BJ (cell line): ENCODE results near the gene USP6NL. TPM values are rescaled to one million over a fixed set of nuclear protein-coding genes. Genes with fewer than 3 reads are reported as not detected.

Experiments
- CTCF ChIA-PET: fragments of 350-600 bp; formaldehyde crosslinking; extraction: SDS; loops from one replicate; lab custom pipeline; 2021; ENCODE audit warnings: antibody characterized with exemption, inconsistent platforms; lab: Yijun Ruan, JAX
- POLR2A ChIA-PET: fragments of 300-600 bp; sonication (Branson Sonifier 250); formaldehyde crosslinking; extraction: SDS; loops from one replicate; lab custom pipeline; 2021; ENCODE audit warnings: antibody characterized with exemption; lab: Charles Lee
- DNase-seq: peaks from one replicate; pipeline ENCODE4 v3.0.0-alpha.2; 2011; ENCODE audit warnings: low read depth
- H3K27me3 ChIP-seq: 2 replicates; pipeline ENCODE4 v1.6.0; 2011; ENCODE audit warnings: low read length; ENCODE audit not compliant: control insufficient read depth, insufficient read depth
- H3K36me3 ChIP-seq: 2 replicates; pipeline ENCODE4 v1.5.1; 2011; ENCODE audit warnings: low read length; ENCODE audit not compliant: control insufficient read depth, insufficient read depth
- H3K4me3 ChIP-seq: 2 replicates; pipeline ENCODE4 v1.5.1; 2011; ENCODE audit warnings: low read depth, mild to moderate bottlenecking, control low read depth, low read length
- polyA plus RNA-seq: library from polyadenylated mRNA; depleted of rRNA; stranded (reverse); fragments of >200 nt; gene quantifications from 2 replicates; pipeline ENCODE4 v1.2.3, GENCODE V29; 2011
- TF ChIP-seq, protein P1 (sequence below): IDR thresholded peaks from 2 replicates; pipeline ENCODE4 v1.5.1; 2011; ENCODE audit warnings: low read depth, mild to moderate bottlenecking, control low read depth, inconsistent platforms, low read length, moderate library complexity; ENCODE audit not compliant: insufficient read depth

Gene USP6NL
- polyA plus RNA-seq, 1 experiment = 7.7 TPM

DNA sequence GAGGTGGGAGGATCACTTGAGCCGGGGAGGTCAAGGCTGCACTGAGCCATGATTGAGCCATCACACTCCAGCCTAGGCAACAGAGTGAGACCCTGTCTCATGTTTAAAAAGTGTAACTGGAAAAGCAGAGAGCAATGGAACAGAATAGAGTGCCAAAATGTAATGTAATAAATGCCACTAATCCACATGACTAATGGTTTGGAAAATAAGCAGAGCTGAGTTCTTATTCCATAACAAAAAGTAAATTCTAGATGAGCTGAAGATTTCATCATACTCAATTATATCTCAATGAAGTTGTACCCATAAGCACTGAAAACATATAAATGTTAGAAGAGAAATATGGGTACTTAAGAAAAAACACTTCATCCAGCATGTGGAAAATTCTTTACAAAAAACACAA is 132.6 kb downstream of the USP6NL start:
- Histone ChIP-seq H3K36me3 (no peaks in the 10 kb centered on the region), H3K27me3 (no peaks in the 10 kb centered on the region), H3K4me3 (no peak overlapping the region)
- ChIA-PET POLR2A (no interaction called here), CTCF (interaction anchor here (0.6 kb wide), 1 partner anchor 937 kb away, joined by 3 read pairs; no protein-coding TSS in a partner anchor)
- DNase-seq = no peak
- TF ChIP-seq, protein P1, sequence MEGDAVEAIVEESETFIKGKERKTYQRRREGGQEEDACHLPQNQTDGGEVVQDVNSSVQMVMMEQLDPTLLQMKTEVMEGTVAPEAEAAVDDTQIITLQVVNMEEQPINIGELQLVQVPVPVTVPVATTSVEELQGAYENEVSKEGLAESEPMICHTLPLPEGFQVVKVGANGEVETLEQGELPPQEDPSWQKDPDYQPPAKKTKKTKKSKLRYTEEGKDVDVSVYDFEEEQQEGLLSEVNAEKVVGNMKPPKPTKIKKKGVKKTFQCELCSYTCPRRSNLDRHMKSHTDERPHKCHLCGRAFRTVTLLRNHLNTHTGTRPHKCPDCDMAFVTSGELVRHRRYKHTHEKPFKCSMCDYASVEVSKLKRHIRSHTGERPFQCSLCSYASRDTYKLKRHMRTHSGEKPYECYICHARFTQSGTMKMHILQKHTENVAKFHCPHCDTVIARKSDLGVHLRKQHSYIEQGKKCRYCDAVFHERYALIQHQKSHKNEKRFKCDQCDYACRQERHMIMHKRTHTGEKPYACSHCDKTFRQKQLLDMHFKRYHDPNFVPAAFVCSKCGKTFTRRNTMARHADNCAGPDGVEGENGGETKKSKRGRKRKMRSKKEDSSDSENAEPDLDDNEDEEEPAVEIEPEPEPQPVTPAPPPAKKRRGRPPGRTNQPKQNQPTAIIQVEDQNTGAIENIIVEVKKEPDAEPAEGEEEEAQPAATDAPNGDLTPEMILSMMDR = no peak

DNA sequence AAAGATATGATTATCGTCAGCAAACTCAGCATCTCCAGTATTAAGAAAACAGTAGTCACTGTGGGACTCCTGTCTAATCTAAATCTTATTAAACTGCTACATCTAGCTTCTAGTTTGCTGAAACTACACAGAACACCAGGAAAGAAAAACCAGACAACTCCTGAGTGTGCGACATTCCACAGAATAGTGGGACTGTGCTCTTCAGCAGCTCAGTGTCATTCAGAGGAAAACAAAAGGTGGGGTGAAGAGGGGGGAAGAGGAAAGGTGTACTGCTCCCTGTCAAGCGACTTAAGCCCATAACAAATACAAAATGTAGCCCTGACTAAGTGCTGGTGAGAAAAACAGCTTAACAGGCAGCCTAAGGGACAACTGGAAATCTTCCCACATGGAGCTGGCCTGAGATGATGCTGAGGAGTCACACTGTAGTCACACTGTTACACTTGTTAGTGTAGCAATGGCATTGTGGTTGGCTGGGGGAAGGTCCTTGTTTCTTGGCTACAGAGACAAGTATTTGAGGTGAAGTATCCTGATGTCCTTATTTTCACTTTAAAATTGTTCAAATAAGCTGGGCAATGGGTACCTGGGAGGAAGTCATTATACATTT is 135.5 kb downstream of the USP6NL start:
- Histone ChIP-seq H3K4me3 (no peak overlapping the region), H3K27me3 (no peaks in the 10 kb centered on the region), H3K36me3 (no peaks in the 10 kb centered on the region)
- TF ChIP-seq, protein P1 = no peak
- POLR2A ChIA-PET = no interaction called here
- DNase-seq = no peak
- CTCF ChIA-PET = interaction anchor here (1.4 kb wide), 1 partner anchor 51 kb away, joined by 3 read pairs; no protein-coding TSS in a partner anchor

DNA sequence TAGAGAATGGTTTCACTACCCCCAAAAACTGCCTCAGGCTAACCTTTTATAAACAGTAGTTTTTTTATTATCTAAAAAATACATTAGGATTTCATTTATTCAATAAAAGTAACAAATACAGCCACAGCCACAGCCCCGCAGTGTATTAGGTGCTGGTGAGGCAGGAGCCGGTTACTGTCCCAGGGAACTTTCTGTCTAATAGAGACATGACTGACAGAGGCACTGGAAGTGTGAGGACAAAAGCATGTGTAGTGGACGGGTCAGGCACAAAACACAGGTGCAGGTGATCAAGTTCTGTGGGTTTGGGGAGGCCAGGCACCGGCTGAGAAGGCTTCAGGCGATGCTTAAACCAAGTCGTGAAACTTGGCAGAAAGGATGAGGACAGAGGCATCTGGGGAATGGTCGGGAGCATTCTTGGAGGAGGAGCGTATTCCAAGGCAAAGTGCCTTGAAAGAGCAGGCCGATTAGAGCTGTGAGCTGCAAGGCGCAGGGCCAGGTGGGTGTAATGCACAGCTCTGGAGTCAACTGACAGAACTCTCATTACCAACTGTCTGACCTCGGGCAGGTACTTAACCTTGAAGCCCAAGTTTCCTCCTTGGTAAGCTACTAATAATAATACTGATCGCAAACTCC is 138.2 kb downstream of the USP6NL start:
- POLR2A ChIA-PET = no interaction called here
- no peak for DNase-seq
- H3K36me3 ChIP-seq = no peaks in the 10 kb centered on the region
- no peak overlapping the region for H3K4me3 ChIP-seq
- H3K27me3 ChIP-seq = no peaks in the 10 kb centered on the region
- CTCF ChIA-PET = interaction anchor here (1.0 kb wide), 3 partner anchors 13 to 60 kb away, joined by 3 read pairs; no protein-coding TSS in a partner anchor
- TF ChIP-seq, protein P1 = no peak

DNA sequence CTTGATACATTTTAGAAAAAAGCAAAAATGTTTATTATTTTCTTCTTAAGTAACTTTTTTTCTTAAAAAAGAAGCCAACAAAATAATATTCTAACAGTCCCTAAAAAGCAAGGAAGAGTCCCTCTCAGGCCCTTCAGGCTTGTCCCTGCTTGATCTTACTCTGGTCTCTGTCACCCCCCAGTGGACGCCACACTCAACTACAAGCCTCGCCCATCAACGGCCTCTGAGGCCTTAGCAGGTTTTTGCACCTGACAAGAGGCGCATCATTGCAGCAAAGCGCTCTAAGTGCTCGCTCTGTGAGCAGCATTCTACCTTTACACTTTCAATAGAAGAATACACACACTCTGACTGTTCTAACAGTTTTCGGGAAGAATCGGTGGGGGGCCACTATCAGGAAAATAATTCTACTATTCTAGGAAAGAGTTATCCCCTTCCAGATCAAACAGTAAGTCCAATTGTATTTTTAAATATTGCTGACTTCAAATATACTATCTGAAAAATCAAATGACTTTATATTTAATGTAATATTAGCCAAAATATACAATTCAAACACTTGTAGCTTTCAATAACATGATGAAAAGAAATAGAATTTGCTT is 139.2 kb downstream of the USP6NL start:
- POLR2A ChIA-PET = no interaction called here
- no peaks in the 10 kb centered on the region for H3K27me3 ChIP-seq
- CTCF ChIA-PET = interaction anchor here (1.0 kb wide), 1 partner anchor 14 kb away, joined by 3 read pairs; no protein-coding TSS in a partner anchor
- DNase-seq = no peak
- H3K4me3 ChIP-seq = no peak overlapping the region
- no peaks in the 10 kb centered on the region for H3K36me3 ChIP-seq
- TF ChIP-seq, protein P1 = peak; percentile 85
